Right atrium auricular region (tissue), 2 donors: ENCODE data around the gene PBRM1. TPM values are rescaled to one million over a fixed set of nuclear protein-coding genes. Genes with fewer than 3 reads are reported as not detected.

ENCODE experiments used
- DNase-seq: peaks from one replicate; pipeline ENCODE4 v3.0.0-alpha.2; 2019; ENCODE audit warnings: low spot score
- H3K27ac ChIP-seq, 2 donors: fragments of 200-600 bp; sonication (generic); 1 replicate in 1 of 2; 2 replicates in 1 of 2; pipeline ENCODE4 v1.5.1; 2016 to 2019
- H3K27me3 ChIP-seq, 2 donors: fragments of 200-600 bp; sonication (generic); one replicate each; pipeline versions ENCODE4 v1.5.1 to v1.6.0; 2017 to 2019
- H3K36me3 ChIP-seq: fragments of 200-600 bp; sonication (generic); one replicate; pipeline ENCODE4 v1.5.1; 2016
- H3K4me1 ChIP-seq, 2 donors: fragments of 200-600 bp; sonication (generic); one replicate each; pipeline versions ENCODE4 v1.5.1 to v1.6.0; 2017 to 2019
- H3K4me3 ChIP-seq, 2 donors: fragments of 200-600 bp; sonication (generic); 1 replicate in 1 of 2; 2 replicates in 1 of 2; pipeline ENCODE4 v1.5.1; 2017 to 2019; ENCODE audit warnings: mild to moderate bottlenecking in 1 of 2, moderate library complexity in 1 of 2
- H3K9me3 ChIP-seq, 2 donors: fragments of 200-600 bp; sonication (generic); one replicate each; pipeline ENCODE4 v1.5.1; 2019
- total RNA-seq, 2 donors: library from RNA; depleted of rRNA; stranded (reverse); fragments of >200 nt; gene quantifications; one replicate each; pipeline ENCODE4 v1.1.0, GENCODE V29; 2016
- TF ChIP-seq, protein P1 (sequence below), 2 donors: fragments of 200-600 bp; sonication (generic); IDR thresholded peaks; one replicate each; pipeline ENCODE4 v1.5.1; 2019; ENCODE audit warnings: antibody characterized with exemption in 2 of 2

PBRM1 gene
- total RNA-seq, 2 donors from 2014 or later = 39.8 to 40.6 TPM

DNA sequence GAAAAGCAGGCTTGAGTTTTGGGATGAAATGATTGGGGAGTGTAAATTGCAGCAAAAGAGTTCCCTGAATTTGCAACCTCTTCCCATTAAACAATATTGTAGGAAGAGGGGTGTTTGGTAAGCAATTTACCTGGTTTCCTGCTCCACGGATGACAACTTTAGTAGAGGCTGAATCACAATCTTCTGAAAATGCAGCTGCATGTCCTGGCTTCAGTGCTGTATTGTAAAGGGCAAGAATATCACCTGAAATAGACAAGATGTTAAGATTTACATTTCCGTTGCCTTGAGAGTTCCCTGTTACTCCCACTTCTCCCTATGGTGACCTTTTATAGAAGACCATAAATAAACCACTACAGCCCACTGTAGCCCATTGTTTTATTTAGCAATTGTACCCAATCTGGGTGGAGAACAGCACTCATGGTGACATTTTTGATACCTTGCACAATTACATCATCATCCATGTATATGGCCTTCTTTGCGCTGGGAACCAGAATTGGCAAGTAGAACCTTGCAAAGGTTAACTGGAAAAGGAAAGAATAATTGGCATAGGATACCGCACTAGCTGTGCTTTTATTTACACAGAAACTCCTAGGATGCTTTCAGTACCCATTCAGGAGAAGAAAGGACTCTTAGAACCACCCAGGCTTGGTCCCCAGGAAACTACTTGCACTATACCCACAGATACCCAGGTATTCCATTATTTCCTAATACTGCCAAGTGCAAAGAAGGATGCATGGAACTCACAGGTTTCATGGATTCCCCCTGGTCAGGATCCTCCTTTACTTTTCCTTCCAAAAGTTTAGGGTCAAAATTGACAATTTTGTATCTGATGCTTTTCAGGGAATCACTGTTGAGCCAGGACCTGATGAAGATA, 10.3 kb upstream of the PBRM1 start:
- Histone ChIP-seq H3K27me3 (no peaks in the 10 kb centered on the region), H3K9me3 (no peaks in the 10 kb centered on the region), H3K4me3 (no peak overlapping the region), H3K36me3 (peaks cover 68% of the 10 kb centered on the region), H3K27ac (no peak overlapping the region), H3K4me1 (no peaks in the 10 kb centered on the region)
- TF ChIP-seq, protein P1, sequence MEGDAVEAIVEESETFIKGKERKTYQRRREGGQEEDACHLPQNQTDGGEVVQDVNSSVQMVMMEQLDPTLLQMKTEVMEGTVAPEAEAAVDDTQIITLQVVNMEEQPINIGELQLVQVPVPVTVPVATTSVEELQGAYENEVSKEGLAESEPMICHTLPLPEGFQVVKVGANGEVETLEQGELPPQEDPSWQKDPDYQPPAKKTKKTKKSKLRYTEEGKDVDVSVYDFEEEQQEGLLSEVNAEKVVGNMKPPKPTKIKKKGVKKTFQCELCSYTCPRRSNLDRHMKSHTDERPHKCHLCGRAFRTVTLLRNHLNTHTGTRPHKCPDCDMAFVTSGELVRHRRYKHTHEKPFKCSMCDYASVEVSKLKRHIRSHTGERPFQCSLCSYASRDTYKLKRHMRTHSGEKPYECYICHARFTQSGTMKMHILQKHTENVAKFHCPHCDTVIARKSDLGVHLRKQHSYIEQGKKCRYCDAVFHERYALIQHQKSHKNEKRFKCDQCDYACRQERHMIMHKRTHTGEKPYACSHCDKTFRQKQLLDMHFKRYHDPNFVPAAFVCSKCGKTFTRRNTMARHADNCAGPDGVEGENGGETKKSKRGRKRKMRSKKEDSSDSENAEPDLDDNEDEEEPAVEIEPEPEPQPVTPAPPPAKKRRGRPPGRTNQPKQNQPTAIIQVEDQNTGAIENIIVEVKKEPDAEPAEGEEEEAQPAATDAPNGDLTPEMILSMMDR (IDR thresholded peaks at IDR 0.05) = no peak
- DNase-seq = no peak

DNA sequence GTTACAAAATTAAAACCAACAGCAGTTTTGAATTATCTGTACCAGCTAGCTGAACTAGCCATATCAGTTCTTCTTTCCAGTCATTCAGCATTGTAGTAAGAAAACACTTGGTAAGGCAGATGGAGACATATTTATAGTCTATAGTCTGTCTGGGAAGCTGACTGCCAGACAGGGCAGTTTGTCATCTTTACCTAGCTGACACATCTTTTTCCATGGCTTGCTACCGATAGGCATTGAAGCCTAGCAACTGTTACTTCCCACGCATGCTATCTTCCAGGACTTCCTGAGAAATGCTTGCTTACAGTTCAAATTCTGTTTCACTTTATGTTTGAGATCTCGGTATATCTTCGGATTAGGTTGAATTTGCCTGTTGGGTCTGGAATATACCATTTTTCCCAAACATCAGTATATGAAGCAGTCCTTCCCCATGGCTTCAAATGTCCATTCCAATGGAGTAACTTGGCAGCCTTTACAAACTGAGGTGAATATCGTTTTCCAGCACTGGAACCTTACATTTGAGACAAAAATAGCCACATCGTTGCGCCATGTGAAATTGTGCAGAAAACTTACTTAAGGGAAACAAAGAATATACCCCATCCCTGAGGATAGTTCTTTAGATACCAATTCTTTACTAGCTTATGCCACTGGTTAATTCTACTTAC, 8.9 kb upstream of the PBRM1 start:
- H3K4me3 ChIP-seq = no peak overlapping the region

DNA sequence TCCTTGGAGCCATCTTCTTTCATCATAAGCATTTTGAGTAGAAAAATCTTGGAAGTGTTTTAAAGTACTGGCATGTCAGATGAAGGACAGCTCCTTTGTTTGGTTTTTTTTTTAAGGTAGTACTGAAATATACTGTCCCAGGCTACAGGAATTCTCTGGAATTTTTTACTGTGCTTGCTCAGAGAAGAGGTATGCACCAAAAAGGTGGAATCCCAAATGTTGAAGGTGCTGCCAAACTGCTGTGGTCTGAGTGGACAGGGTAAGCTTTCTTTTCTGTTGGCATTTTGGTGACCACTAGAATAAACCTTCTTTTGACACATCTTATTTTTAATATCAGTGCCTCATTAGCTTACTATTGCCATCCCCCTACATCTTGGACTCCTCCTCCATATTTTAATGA, 7.4 kb upstream of the PBRM1 start:
- Histone ChIP-seq H3K4me1 (no peaks in the 10 kb centered on the region), H3K4me3 (no peak overlapping the region), H3K27ac (no peak overlapping the region), H3K9me3 (no peaks in the 10 kb centered on the region), H3K27me3 (no peaks in the 10 kb centered on the region), H3K36me3 (peaks cover 97% of the 10 kb centered on the region)
- TF ChIP-seq, protein P1 (IDR thresholded peaks at IDR 0.05) = no peak
- no peak for DNase-seq

More for the DNA sequence above, 8.9 kb upstream of the PBRM1 start:
- H3K9me3 ChIP-seq = no peaks in the 10 kb centered on the region
- H3K27ac ChIP-seq = no peak overlapping the region
- no peaks in the 10 kb centered on the region for H3K4me1 ChIP-seq
- no peaks in the 10 kb centered on the region for H3K27me3 ChIP-seq
- peaks cover 82% of the 10 kb centered on the region for H3K36me3 ChIP-seq
- DNase-seq = no peak
- TF ChIP-seq, protein P1 (IDR thresholded peaks at IDR 0.05) = no peak

DNA sequence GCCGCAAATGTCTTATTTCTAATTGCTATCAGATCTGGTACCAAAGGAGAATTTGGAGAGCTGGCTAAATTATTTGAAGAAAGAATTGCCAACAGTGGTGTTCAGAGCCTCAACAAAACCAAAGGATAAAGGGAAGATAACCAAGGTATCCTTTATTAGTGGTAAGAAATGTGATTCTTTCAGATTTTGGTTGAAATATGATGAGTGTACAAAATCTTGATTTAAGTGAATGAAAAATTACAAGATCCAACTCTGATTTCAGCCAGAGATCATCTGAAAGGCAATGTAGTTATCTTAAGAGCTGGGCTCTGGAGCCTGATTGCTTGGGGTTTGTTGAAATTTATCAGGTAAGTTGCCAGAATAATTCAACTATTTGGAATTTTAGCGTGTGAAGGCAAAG, 4.8 kb upstream of the PBRM1 start:
- Histone ChIP-seq H3K4me3 (no peak overlapping the region), H3K9me3 (no peaks in the 10 kb centered on the region), H3K27ac (no peak overlapping the region), H3K4me1 (peaks cover 0 to 10% of the 10 kb centered on the region in 2 donors), H3K27me3 (no peaks in the 10 kb centered on the region), H3K36me3 (peaks cover 86% of the 10 kb centered on the region)
- DNase-seq = no peak
- TF ChIP-seq, protein P1 (IDR thresholded peaks at IDR 0.05) = no peak

DNA sequence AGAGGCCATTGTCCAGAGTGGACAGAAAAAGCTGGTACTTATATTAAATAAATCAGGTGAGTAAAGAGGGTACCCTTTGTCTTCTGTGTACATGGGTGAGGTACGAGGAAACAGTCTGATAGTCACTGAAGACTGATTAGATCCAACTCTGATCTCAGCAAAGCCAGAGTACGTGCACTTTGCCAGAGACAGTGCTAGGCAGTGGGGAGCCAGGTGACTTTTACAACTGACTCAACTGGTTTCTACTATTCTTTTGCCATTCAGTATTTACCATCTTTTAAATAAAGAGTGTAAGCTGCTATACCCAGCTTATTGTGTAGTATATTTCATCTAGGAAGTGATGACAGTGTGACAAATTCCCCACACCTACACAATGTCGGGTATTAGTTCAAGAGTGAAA, 3.4 kb upstream of the PBRM1 start:
- no peak overlapping the region for H3K27ac ChIP-seq
- H3K4me3 ChIP-seq = no peak overlapping the region
- peaks cover 0 to 18% of the 10 kb centered on the region in 2 donors for H3K4me1 ChIP-seq
- H3K27me3 ChIP-seq = no peaks in the 10 kb centered on the region
- H3K36me3 ChIP-seq = peaks cover 74% of the 10 kb centered on the region
- no peak for DNase-seq
- no peaks in the 10 kb centered on the region for H3K9me3 ChIP-seq
- TF ChIP-seq, protein P1 (IDR thresholded peaks at IDR 0.05) = no peak
